A549 (cell line): Measurements from ENCODE around the gene DHRS3. TPM values are rescaled to one million over a fixed set of nuclear protein-coding genes. Genes with fewer than 3 reads are reported as not detected.

Experiments
- ATAC-seq, 2 experiments: fragments of 200-7000 bp in 1 of 2; fragments of >200 bp in 1 of 2; cut with Nextera tagmentation in 1 of 2; cut with Tn5 transposase in 1 of 2; 3 replicates each; pipeline versions ENCODE4 v1.8.0 to v1.9.1; 2018 to 2020; ENCODE audit warnings: mild to moderate bottlenecking in 1 of 2, moderate library complexity in 1 of 2
- CTCF ChIA-PET: fragments of 300-600 bp; sonication (Branson Sonifier 250); formaldehyde crosslinking; extraction: SDS; loops from one replicate; lab custom pipeline; 2021; ENCODE audit warnings: antibody characterized with exemption, inconsistent platforms; lab: Yijun Ruan, JAX
- POLR2A ChIA-PET: fragments of 350-600 bp; formaldehyde crosslinking; extraction: SDS; loops from one replicate; lab custom pipeline; 2021; ENCODE audit warnings: antibody characterized with exemption, inconsistent platforms; lab: Yijun Ruan, JAX
- DNase-seq, 2 experiments: peaks; one replicate each; pipeline versions ENCODE4 v3.0.0 to v3.0.0-alpha.2; 2011 to 2016; ENCODE audit warnings: low read depth in 1 of 2, low spot score in 1 of 2
- FAIRE-seq: peaks from 2 replicates; lab custom pipeline; 2011; peaks lifted over from hg19 to GRCh38; lab: Jason Lieb, UNC
- H3K27ac ChIP-seq, 2 experiments: fragments of >200 bp; sonication (Bioruptor Twin); formaldehyde crosslinking; 3 replicates each; pipeline ENCODE4 v1.5.1; 2016 to 2017
- H3K4me1 ChIP-seq: fragments of >200 bp; sonication (Bioruptor Twin); formaldehyde crosslinking; 3 replicates; pipeline ENCODE4 v1.6.1; 2016
- H3K4me2 ChIP-seq: fragments of >200 bp; sonication (Bioruptor Twin); formaldehyde crosslinking; 3 replicates; pipeline ENCODE4 v1.6.1; 2016
- H3K4me3 ChIP-seq: fragments of >200 bp; sonication (Bioruptor Twin); formaldehyde crosslinking; 3 replicates; pipeline ENCODE4 v1.5.1; 2016
- H3K9me3 ChIP-seq: fragments of >200 bp; sonication (Bioruptor Twin); formaldehyde crosslinking; 3 replicates; pipeline ENCODE4 v1.6.1; 2016
- BHLHE40 ChIP-seq: IDR thresholded peaks from 2 replicates; pipeline ENCODE4 v1.6.1; 2012; ENCODE audit warnings: low read depth, low read length, inconsistent platforms
- CBX8 ChIP-seq: fragments of 200-600 bp; sonication (generic); IDR thresholded peaks from 2 replicates; pipeline ENCODE4 v1.6.1; 2016
- CHD2 ChIP-seq: fragments of 150-350 bp; IDR thresholded peaks from 2 replicates; pipeline ENCODE4 v1.6.1; 2014; ENCODE audit warnings: low read length; ENCODE audit not compliant: partially characterized antibody
- EHF ChIP-seq: fragments of 250-450 bp; sonication (Bioruptor Pico); IDR thresholded peaks from 2 replicates; pipeline ENCODE4 v1.5.0; 2020; ENCODE audit warnings: mild to moderate bottlenecking
- EHMT2 ChIP-seq: fragments of 200-600 bp; sonication (generic); IDR thresholded peaks from 2 replicates; pipeline ENCODE4 v1.6.1; 2016; ENCODE audit warnings: antibody characterized with exemption, low read depth, mild to moderate bottlenecking, moderate library complexity
- EP300 ChIP-seq, 2 experiments: fragments of >200 bp; sonication (Bioruptor Twin); formaldehyde crosslinking; IDR thresholded peaks; 2 replicates in 1 of 2; 3 replicates in 1 of 2; pipeline ENCODE4 v1.6.1; 2016 to 2017
- ESRRA ChIP-seq: fragments of 150-350 bp; IDR thresholded peaks from 2 replicates; pipeline ENCODE4 v1.6.1; 2014; ENCODE audit warnings: mild to moderate bottlenecking, low read length, borderline replicate concordance
- FOSL2 ChIP-seq, 2 experiments: fragments of 450-650 bp in 1 of 2; fragments of >200 bp in 1 of 2; sonication (Bioruptor Twin) in 1 of 2; formaldehyde crosslinking; IDR thresholded peaks; 2 replicates each; pipeline versions ENCODE4 v1.5.0 to v1.6.1; 2016 to 2020; ENCODE audit warnings: mild to moderate bottlenecking in 1 of 2, moderate library complexity in 1 of 2
- GATA3 ChIP-seq: IDR thresholded peaks from 2 replicates; pipeline ENCODE4 v1.6.1; 2012; ENCODE audit warnings: borderline replicate concordance
- HDAC2 ChIP-seq: fragments of 200-600 bp; sonication (generic); IDR thresholded peaks from 2 replicates; pipeline ENCODE4 v1.6.1; 2016
- JUNB ChIP-seq: fragments of >200 bp; sonication (Bioruptor Twin); formaldehyde crosslinking; IDR thresholded peaks from 2 replicates; pipeline ENCODE4 v1.6.1; 2016
- MAFK ChIP-seq: fragments of 450-650 bp; IDR thresholded peaks from 2 replicates; pipeline ENCODE4 v1.6.1; 2014; ENCODE audit not compliant: partially characterized antibody
- MAZ ChIP-seq: fragments of 150-350 bp; IDR thresholded peaks from 2 replicates; pipeline ENCODE4 v1.6.1; 2014; ENCODE audit warnings: antibody characterized with exemption, low read depth, low read length, borderline replicate concordance
- MYC ChIP-seq: IDR thresholded peaks from 2 replicates; pipeline ENCODE4 v1.6.1; 2012; ENCODE audit warnings: mild to moderate bottlenecking, inconsistent platforms, low read length, improper control_type of control experiment, borderline replicate concordance
- NPAS2 ChIP-seq: fragments of 250-450 bp; sonication (Bioruptor Pico); IDR thresholded peaks from 2 replicates; pipeline ENCODE4 v1.8.0; 2022; ENCODE audit warnings: mild to moderate bottlenecking, moderate library complexity, borderline replicate concordance
- NR3C1 ChIP-seq: fragments of >200 bp; sonication (Bioruptor Twin); formaldehyde crosslinking; IDR thresholded peaks from 3 replicates; pipeline ENCODE4 v1.6.1; 2017
- POLR2A ChIP-seq: IDR thresholded peaks from 2 replicates; pipeline ENCODE4 v1.6.1; 2012; ENCODE audit warnings: mild to moderate bottlenecking, low read length
- RARB ChIP-seq: fragments of 250-450 bp; sonication (Bioruptor Pico); IDR thresholded peaks from 2 replicates; pipeline ENCODE4 v1.8.0; 2021; ENCODE audit warnings: mild to moderate bottlenecking, moderate library complexity
- RFX5 ChIP-seq: fragments of 450-650 bp; IDR thresholded peaks from 2 replicates; pipeline ENCODE4 v1.7.1; 2014; ENCODE audit warnings: antibody characterized with exemption, mild to moderate bottlenecking, moderate library complexity
- SREBF2 ChIP-seq: fragments of 450-650 bp; IDR thresholded peaks from 2 replicates; pipeline ENCODE4 v1.6.1; 2014; ENCODE audit warnings: mild to moderate bottlenecking, moderate library complexity
- TFCP2L1 ChIP-seq: fragments of 250-450 bp; sonication (Bioruptor Pico); IDR thresholded peaks from 2 replicates; pipeline ENCODE4 v1.5.0; 2021; ENCODE audit warnings: mild to moderate bottlenecking
- TP53 ChIP-seq: fragments of 250-450 bp; sonication (Bioruptor Pico); IDR thresholded peaks from 2 replicates; pipeline ENCODE4 v1.5.0; 2021; ENCODE audit warnings: mild to moderate bottlenecking, moderate library complexity
- ZSCAN20 ChIP-seq: fragments of 250-450 bp; sonication (Bioruptor Pico); IDR thresholded peaks from 2 replicates; pipeline ENCODE4 v1.8.0; 2022; ENCODE audit warnings: mild to moderate bottlenecking, moderate library complexity
- WGBS: methylation state at CpG from one replicate; pipeline ENCODE4 v1.1.6; 2017; ENCODE audit errors: missing lambda C conversion rate; 5-methylcytosine and 5-hydroxymethylcytosine counted together
- polyA plus RNA-seq, 4 experiments: library from polyadenylated mRNA; depleted of rRNA in 3 of 4; stranded (reverse); fragments of >200 nt; fragmentation: RNase III in 1 of 4; extraction: RNeasy Plus Mini Kit Qiagen cat#74134 plus additional on column Dnase treatment in 1 of 4; gene quantifications; 2 replicates in 3 of 4; 3 replicates in 1 of 4; pipeline ENCODE4 v1.2.3, GENCODE V29; 2011 to 2017
- TF ChIP-seq, protein P1 (sequence below): IDR thresholded peaks from 2 replicates; pipeline ENCODE4 v1.6.1; 2012
- TF ChIP-seq, protein P2 (sequence below): fragments of 450-650 bp; IDR thresholded peaks from 2 replicates; pipeline ENCODE4 v1.6.1; 2014; ENCODE audit warnings: antibody characterized with exemption
- TF ChIP-seq, protein P3 (sequence below): fragments of 200-600 bp; sonication (generic); IDR thresholded peaks from 2 replicates; pipeline ENCODE4 v1.6.1; 2016; ENCODE audit warnings: antibody characterized with exemption, mild to moderate bottlenecking, moderate library complexity

DHRS3 gene
- polyA plus RNA-seq, 2 of the 4 experiments (the other 2 are of a cell fraction) = 62.7 to 79.7 TPM

DNA sequence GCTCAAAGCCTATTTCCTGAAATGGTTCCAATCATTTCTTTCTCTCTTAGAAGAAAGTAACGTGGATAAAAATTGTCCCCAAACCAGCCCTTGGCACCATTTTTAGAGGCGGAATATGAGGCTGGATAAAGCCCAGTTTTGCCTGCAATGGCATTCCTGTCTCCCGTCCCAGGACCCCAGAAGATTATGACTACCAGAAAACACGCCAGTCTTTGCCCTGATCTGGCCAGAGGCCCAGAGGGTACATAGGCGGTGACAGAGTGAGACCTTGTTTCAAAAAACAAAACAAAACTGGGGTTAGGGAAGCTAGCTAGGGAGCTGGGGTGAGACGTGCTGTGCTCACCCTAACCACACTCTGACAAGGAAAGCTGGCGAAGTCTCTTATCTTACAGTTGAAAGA lies 25.8 kb upstream of the DHRS3 start, which contains the start of gene AADACL4 (continued):
- TF ChIP-seq BHLHE40 = no peak
- TF ChIP-seq ZSCAN20 (CRISPR knock-in tag) = no peak
- TF ChIP-seq HDAC2 = no peak
- TF ChIP-seq GATA3 = no peak
- TF ChIP-seq, protein P1, sequence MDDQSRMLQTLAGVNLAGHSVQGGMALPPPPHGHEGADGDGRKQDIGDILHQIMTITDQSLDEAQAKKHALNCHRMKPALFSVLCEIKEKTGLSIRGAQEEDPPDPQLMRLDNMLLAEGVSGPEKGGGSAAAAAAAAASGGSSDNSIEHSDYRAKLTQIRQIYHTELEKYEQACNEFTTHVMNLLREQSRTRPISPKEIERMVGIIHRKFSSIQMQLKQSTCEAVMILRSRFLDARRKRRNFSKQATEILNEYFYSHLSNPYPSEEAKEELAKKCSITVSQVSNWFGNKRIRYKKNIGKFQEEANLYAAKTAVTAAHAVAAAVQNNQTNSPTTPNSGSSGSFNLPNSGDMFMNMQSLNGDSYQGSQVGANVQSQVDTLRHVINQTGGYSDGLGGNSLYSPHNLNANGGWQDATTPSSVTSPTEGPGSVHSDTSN = no peak

DNA sequence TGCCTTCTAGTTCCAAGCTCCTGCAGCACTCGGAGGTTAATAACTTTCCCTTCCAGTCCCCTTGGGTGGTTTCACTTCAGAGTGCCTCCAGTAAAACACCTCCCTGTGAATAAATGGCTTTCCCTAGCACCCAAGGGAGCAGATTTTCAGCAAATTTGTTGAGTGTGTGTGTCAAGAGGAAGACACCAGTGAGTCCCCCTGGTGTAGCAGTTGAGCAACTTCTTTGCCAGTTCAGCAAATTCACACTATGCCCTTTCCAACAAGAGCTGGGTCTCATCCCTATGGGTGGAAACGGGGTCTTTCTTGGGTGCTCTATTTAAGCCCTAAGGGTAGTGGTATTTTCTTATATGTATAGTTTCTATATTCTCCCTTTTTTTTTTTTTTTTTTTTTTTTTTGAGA lies 25.1 kb upstream of the DHRS3 start:
- DNase-seq = no peak
- no peak for FAIRE-seq
- ATAC-seq = no peak
- CTCF ChIA-PET = interaction anchor here (4.6 kb wide), 1 partner anchor 16 kb away, joined by 17 read pairs; no protein-coding TSS in a partner anchor
- no peak overlapping the region for H3K4me2 ChIP-seq
- 49% methylated on average over 2 of the region's 2 CpGs for WGBS
- H3K27ac ChIP-seq = no peak overlapping the region
- no peak overlapping the region for H3K4me3 ChIP-seq
- TF ChIP-seq MAFK (no peak), EP300 (IDR thresholded peaks at IDR 0.05) (no peak), SREBF2 (no peak), EHF (CRISPR knock-in tag) (no peak), ESRRA (no peak), NR3C1 (no peak), EHMT2 (no peak), NPAS2 (CRISPR knock-in tag) (no peak), JUNB (no peak), RFX5 (no peak), BHLHE40 (no peak), TP53 (CRISPR knock-in tag) (no peak), TFCP2L1 (CRISPR knock-in tag) (no peak), RARB (CRISPR knock-in tag) (no peak)
- TF ChIP-seq, protein P2, sequence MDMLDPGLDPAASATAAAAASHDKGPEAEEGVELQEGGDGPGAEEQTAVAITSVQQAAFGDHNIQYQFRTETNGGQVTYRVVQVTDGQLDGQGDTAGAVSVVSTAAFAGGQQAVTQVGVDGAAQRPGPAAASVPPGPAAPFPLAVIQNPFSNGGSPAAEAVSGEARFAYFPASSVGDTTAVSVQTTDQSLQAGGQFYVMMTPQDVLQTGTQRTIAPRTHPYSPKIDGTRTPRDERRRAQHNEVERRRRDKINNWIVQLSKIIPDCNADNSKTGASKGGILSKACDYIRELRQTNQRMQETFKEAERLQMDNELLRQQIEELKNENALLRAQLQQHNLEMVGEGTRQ = no peak
- TF ChIP-seq, protein P3, sequence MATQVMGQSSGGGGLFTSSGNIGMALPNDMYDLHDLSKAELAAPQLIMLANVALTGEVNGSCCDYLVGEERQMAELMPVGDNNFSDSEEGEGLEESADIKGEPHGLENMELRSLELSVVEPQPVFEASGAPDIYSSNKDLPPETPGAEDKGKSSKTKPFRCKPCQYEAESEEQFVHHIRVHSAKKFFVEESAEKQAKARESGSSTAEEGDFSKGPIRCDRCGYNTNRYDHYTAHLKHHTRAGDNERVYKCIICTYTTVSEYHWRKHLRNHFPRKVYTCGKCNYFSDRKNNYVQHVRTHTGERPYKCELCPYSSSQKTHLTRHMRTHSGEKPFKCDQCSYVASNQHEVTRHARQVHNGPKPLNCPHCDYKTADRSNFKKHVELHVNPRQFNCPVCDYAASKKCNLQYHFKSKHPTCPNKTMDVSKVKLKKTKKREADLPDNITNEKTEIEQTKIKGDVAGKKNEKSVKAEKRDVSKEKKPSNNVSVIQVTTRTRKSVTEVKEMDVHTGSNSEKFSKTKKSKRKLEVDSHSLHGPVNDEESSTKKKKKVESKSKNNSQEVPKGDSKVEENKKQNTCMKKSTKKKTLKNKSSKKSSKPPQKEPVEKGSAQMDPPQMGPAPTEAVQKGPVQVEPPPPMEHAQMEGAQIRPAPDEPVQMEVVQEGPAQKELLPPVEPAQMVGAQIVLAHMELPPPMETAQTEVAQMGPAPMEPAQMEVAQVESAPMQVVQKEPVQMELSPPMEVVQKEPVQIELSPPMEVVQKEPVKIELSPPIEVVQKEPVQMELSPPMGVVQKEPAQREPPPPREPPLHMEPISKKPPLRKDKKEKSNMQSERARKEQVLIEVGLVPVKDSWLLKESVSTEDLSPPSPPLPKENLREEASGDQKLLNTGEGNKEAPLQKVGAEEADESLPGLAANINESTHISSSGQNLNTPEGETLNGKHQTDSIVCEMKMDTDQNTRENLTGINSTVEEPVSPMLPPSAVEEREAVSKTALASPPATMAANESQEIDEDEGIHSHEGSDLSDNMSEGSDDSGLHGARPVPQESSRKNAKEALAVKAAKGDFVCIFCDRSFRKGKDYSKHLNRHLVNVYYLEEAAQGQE = no peak
- TF ChIP-seq, all 56 proteins: peak for 0
- POLR2A ChIA-PET = no interaction called here
- Histone ChIP-seq H3K9me3 (peaks cover 25% of the 10 kb centered on the region), H3K4me1 (no peaks in the 10 kb centered on the region)

DNA sequence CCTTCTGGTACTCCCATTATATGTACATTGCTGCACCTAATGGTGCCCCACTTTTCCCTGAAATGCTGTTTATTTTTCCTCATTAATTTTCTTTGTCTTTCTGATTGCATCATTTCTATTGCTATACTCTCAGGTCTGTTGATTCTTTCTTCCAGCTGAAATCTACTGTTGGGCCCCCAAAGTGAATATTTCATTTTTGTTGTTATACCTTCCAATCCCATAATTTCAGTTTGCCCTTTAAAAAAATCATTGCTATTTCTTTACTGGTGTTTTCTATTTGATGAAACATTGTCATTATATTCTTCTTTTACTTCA lies 22.9 kb upstream of the DHRS3 start:
- H3K4me1 ChIP-seq = peaks cover 5% of the 10 kb centered on the region; the same call in 1 of the 3 replicates
- H3K27ac ChIP-seq = no peak overlapping the region
- ATAC-seq (no peak), FAIRE-seq (no peak), DNase-seq (no peak)
- H3K9me3 ChIP-seq = peaks cover 25% of the 10 kb centered on the region
- TF ChIP-seq FOSL2 (IDR thresholded peaks at IDR 0.05) (no peak), FOSL2 (CRISPR knock-in tag; IDR thresholded peaks at IDR 0.05) (no peak), MYC (no peak), POLR2A (no peak), CBX8 (no peak), ESRRA (no peak), CHD2 (no peak), MAZ (no peak)
- ChIA-PET CTCF (interaction anchor here (0.6 to 4.6 kb wide), 3 partner anchors 11 to 227 kb away, joined by 4 to 17 read pairs (median 4); no protein-coding TSS in a partner anchor), POLR2A (no interaction called here)
- no peak overlapping the region for H3K4me3 ChIP-seq
- no peak overlapping the region for H3K4me2 ChIP-seq
